Vagina (tissue), 2 donors: ENCODE results near the gene CAMTA2.

Source experiments
- POLR2A ChIP-seq, 2 donors: fragments of 450-650 bp; IDR thresholded peaks; one replicate each; pipeline ENCODE4 v1.6.1; 2017; ENCODE audit warnings: antibody characterized with exemption in 2 of 2, mild to moderate bottlenecking in 2 of 2, moderate library complexity in 2 of 2
- POLR2AphosphoS5 ChIP-seq, 2 donors: sonication (generic); formaldehyde crosslinking; IDR thresholded peaks; one replicate each; pipeline ENCODE4 v1.9.0; 2017; ENCODE audit warnings: antibody characterized with exemption in 2 of 2, mild to moderate bottlenecking in 2 of 2, low read depth in 1 of 2; ENCODE audit not compliant: insufficient read depth in 1 of 2

GRCh38 chr17:5014357-5014756 is 26.9 kb upstream of the CAMTA2 start:
- TF ChIP-seq POLR2A (IDR thresholded peaks at IDR 0.05) (no peak), POLR2AphosphoS5 (IDR thresholded peaks at IDR 0.05; ENCODE audit: insufficient read depth in 1 of 2, low read depth in 1 of 2) (no peak)
